GDM1 (cell line): ENCODE measurements around the gene NAGS.
"Not testable (repeated sequence)": the region's sequence is repeated elsewhere in the genome, so short reads cannot be mapped to it uniquely, and the experiment has no call there.

ENCODE experiments used
- DNase-seq: peaks from one replicate; lab custom pipeline; 2025; lab: John Stamatoyannopoulos, UW

The NAGS gene

GRCh38 chr17:43984521-43984920, 19.9 kb upstream of the NAGS start:
- DNase-seq: no peak

GRCh38 chr17:43986225-43986981, 18.0 kb upstream of the NAGS start:
- DNase-seq: no peak

- no peak for DNase-seq
These were observed 17.0 kb upstream of the NAGS start for GRCh38 chr17:43987131-43988021.

GRCh38 chr17:43988301-43988700, 16.1 kb upstream of the NAGS start:
- no peak for DNase-seq

GRCh38 chr17:43992641-43993040, 11.8 kb upstream of the NAGS start:
- no peak for DNase-seq

GRCh38 chr17:43994272-43995149, 9.9 kb upstream of the NAGS start:
- peak; percentile 20 for DNase-seq

- no peak for DNase-seq
These were observed 9.3 kb upstream of the NAGS start for GRCh38 chr17:43995150-43995471.

GRCh38 chr17:43997180-43997579, 7.2 kb upstream of the NAGS start:
- not testable (repeated sequence) for DNase-seq

GRCh38 chr17:43998552-43998951, 5.9 kb upstream of the NAGS start:
- no peak for DNase-seq

GRCh38 chr17:43999024-43999423, 5.4 kb upstream of the NAGS start:
- no peak for DNase-seq

GRCh38 chr17:44000141-44000860, 4.1 kb upstream of the NAGS start:
- no peak for DNase-seq

GRCh38 chr17:44000871-44001460, 3.5 kb upstream of the NAGS start:
- DNase-seq: no peak

- no peak for DNase-seq
These were observed 2.9 kb upstream of the NAGS start for GRCh38 chr17:44001461-44001920.

- no peak for DNase-seq
These were observed 2.1 kb upstream of the NAGS start for GRCh38 chr17:44002141-44002848.

- DNase-seq: no peak
These were observed 522 bp downstream of the NAGS start for GRCh38 chr17:44004761-44005526.

- DNase-seq: no peak
These were observed 1.3 kb downstream of the NAGS start for GRCh38 chr17:44005527-44006271.

- DNase-seq: no peak
These were observed 1.8 kb downstream of the NAGS start for GRCh38 chr17:44006272-44006597.

- peak; percentile 28 for DNase-seq
These were observed 2.4 kb downstream of the NAGS start for GRCh38 chr17:44006598-44007345.
